Parathyroid adenoma (tissue), 2 donors: ENCODE measurements around the gene BTBD7.

Experiments used
- H2AFZ ChIP-seq: fragments of 300-600 bp; sonication (generic); one replicate; pipeline ENCODE4 v1.7.0; 2017; ENCODE audit warnings: antibody characterized with exemption, mild to moderate bottlenecking
- H3K27ac ChIP-seq: fragments of 300-600 bp; sonication (generic); one replicate; pipeline ENCODE4 v1.7.0; 2017
- H3K27me3 ChIP-seq: fragments of 300-600 bp; sonication (generic); one replicate; pipeline ENCODE4 v1.7.0; 2017; ENCODE audit warnings: low read length; ENCODE audit not compliant: control insufficient read depth, insufficient read depth
- H3K36me3 ChIP-seq: fragments of 300-600 bp; sonication (generic); one replicate; pipeline ENCODE4 v1.7.0; 2017; ENCODE audit warnings: low read length; ENCODE audit not compliant: control insufficient read depth, insufficient read depth
- H3K4me1 ChIP-seq: fragments of 300-600 bp; sonication (generic); one replicate; pipeline ENCODE4 v1.7.0; 2017; ENCODE audit warnings: control low read depth
- H3K4me2 ChIP-seq: fragments of 300-600 bp; sonication (generic); one replicate; pipeline ENCODE4 v1.7.0; 2017; ENCODE audit warnings: low read length
- H3K4me3 ChIP-seq: fragments of 300-600 bp; sonication (generic); one replicate; pipeline ENCODE4 v1.7.0; 2017; ENCODE audit warnings: low read depth, low read length
- H3K79me2 ChIP-seq: fragments of 300-600 bp; sonication (generic); one replicate; pipeline ENCODE4 v1.7.0; 2017; ENCODE audit warnings: control low read depth
- H3K9ac ChIP-seq: fragments of 300-600 bp; sonication (generic); one replicate; pipeline ENCODE4 v1.7.0; 2017; ENCODE audit warnings: mild to moderate bottlenecking
- H3K9me3 ChIP-seq: fragments of 300-600 bp; sonication (generic); one replicate; pipeline ENCODE4 v1.7.0; 2017; ENCODE audit warnings: low read length; ENCODE audit not compliant: control insufficient read depth
- TF ChIP-seq, protein P1 (sequence below): fragments of 300-600 bp; sonication (generic); IDR thresholded peaks from one replicate; pipeline ENCODE4 v1.7.0; 2017; ENCODE audit warnings: antibody characterized with exemption, mild to moderate bottlenecking
- donor health status: primary hyperparathyroidism.

The BTBD7 gene

DNA sequence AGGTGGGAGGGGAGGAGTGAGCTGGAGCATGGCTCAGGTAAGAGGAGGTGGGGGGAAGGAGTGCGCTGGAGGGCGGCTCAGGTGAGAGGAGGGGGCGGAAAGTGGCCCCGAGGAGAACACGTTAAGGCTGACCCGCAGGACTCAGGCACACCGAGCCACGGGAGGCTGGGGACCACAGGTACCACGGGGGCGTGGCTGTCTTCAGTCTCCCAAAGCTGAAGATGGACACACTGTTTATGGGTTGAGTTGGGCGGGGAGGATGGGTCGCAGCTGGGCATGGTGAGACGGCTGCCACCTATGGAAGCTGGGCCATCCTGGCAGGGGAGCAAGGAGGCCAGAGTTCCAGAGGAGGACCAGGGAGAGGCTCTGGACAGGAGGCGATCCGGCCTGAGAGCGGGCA lies 102.3 kb downstream of the BTBD7 start:
- no peak overlapping the region for H3K9ac ChIP-seq
- H3K79me2 ChIP-seq = no peaks in the 10 kb centered on the region
- TF ChIP-seq, protein P1, sequence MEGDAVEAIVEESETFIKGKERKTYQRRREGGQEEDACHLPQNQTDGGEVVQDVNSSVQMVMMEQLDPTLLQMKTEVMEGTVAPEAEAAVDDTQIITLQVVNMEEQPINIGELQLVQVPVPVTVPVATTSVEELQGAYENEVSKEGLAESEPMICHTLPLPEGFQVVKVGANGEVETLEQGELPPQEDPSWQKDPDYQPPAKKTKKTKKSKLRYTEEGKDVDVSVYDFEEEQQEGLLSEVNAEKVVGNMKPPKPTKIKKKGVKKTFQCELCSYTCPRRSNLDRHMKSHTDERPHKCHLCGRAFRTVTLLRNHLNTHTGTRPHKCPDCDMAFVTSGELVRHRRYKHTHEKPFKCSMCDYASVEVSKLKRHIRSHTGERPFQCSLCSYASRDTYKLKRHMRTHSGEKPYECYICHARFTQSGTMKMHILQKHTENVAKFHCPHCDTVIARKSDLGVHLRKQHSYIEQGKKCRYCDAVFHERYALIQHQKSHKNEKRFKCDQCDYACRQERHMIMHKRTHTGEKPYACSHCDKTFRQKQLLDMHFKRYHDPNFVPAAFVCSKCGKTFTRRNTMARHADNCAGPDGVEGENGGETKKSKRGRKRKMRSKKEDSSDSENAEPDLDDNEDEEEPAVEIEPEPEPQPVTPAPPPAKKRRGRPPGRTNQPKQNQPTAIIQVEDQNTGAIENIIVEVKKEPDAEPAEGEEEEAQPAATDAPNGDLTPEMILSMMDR = no peak
- H3K4me1 ChIP-seq = peaks cover 12% of the 10 kb centered on the region
- no peak overlapping the region for H2AFZ ChIP-seq
- H3K27ac ChIP-seq = no peak overlapping the region
- no peaks in the 10 kb centered on the region for H3K9me3 ChIP-seq
- H3K36me3 ChIP-seq = no peaks in the 10 kb centered on the region
- H3K4me3 ChIP-seq = no peak overlapping the region
- H3K4me2 ChIP-seq = no peak overlapping the region
- H3K27me3 ChIP-seq = no peaks in the 10 kb centered on the region

DNA sequence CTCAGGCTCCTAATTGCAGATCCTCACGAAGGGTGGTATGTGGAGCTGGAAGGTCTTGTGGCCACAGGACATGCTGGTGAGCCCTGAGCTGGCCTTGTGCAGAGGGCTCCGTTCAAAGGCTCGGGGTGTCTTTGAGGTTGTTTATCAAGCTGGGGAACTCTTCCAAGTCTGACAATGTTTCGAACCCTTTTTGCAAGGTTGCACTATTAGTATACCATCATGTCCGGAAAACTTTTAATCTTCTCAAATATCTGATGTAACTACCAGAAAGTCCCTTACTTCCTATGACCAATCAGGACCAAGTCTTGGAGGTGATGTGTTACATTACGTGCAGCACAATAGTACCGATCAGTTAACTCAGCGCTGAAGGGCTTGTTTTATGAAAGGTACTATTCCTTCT lies 104.3 kb downstream of the BTBD7 start:
- Histone ChIP-seq H3K9me3 (no peaks in the 10 kb centered on the region), H3K4me2 (no peak overlapping the region), H3K79me2 (no peaks in the 10 kb centered on the region), H3K4me1 (no peaks in the 10 kb centered on the region), H2AFZ (no peak overlapping the region), H3K4me3 (no peak overlapping the region), H3K27me3 (no peaks in the 10 kb centered on the region), H3K9ac (no peak overlapping the region), H3K36me3 (no peaks in the 10 kb centered on the region), H3K27ac (no peak overlapping the region)
- TF ChIP-seq, protein P1 = no peak

GRCh38 chr14:93223565-93223964 lies 109.3 kb downstream of the BTBD7 start:
- H3K9me3 ChIP-seq = no peaks in the 10 kb centered on the region
- H3K4me3 ChIP-seq = no peak overlapping the region
- no peaks in the 10 kb centered on the region for H3K36me3 ChIP-seq
- TF ChIP-seq, protein P1 = no peak
- H3K27me3 ChIP-seq = no peaks in the 10 kb centered on the region
- no peaks in the 10 kb centered on the region for H3K4me1 ChIP-seq
- no peak overlapping the region for H2AFZ ChIP-seq
- H3K27ac ChIP-seq = no peak overlapping the region
- H3K9ac ChIP-seq = no peak overlapping the region
- no peaks in the 10 kb centered on the region for H3K79me2 ChIP-seq
- H3K4me2 ChIP-seq = no peak overlapping the region

GRCh38 chr14:93220509-93220908 lies 112.3 kb downstream of the BTBD7 start:
- Histone ChIP-seq H3K27me3 (no peaks in the 10 kb centered on the region), H3K79me2 (no peaks in the 10 kb centered on the region), H3K36me3 (no peaks in the 10 kb centered on the region)

More at GRCh38 chr14:93220509-93220908, 112.3 kb downstream of the BTBD7 start:
- H3K4me3 ChIP-seq = no peak overlapping the region
- no peak overlapping the region for H2AFZ ChIP-seq
- H3K4me1 ChIP-seq = no peaks in the 10 kb centered on the region
- TF ChIP-seq, protein P1 = no peak
- H3K9ac ChIP-seq = no peak overlapping the region
- no peak overlapping the region for H3K27ac ChIP-seq
- no peaks in the 10 kb centered on the region for H3K9me3 ChIP-seq
- H3K4me2 ChIP-seq = no peak overlapping the region
